IPS-18a (cell line): ENCODE data around the gene FGF14.

Source experiments
- H3K27ac ChIP-seq: one replicate; pipeline ENCODE4 v1.5.1; 2013; ENCODE audit warnings: low read length
- H3K27me3 ChIP-seq: one replicate; pipeline ENCODE4 v1.6.1; 2013; ENCODE audit warnings: mild to moderate bottlenecking, low read length; ENCODE audit not compliant: control insufficient read depth, insufficient read depth
- H3K36me3 ChIP-seq: one replicate; pipeline ENCODE4 v1.6.1; 2013; ENCODE audit warnings: low read depth, low read length; ENCODE audit not compliant: control insufficient read depth
- H3K4me1 ChIP-seq: one replicate; pipeline ENCODE4 v1.6.1; 2013; ENCODE audit warnings: low read depth, low read length; ENCODE audit not compliant: control insufficient read depth
- H3K4me3 ChIP-seq: one replicate; pipeline ENCODE4 v1.5.1; 2013; ENCODE audit warnings: low read length
- H3K9ac ChIP-seq: one replicate; pipeline ENCODE4 v1.6.1; 2013; ENCODE audit warnings: mild to moderate bottlenecking, low read length, moderate library complexity
- H3K9me3 ChIP-seq: one replicate; pipeline ENCODE4 v1.6.1; 2013; ENCODE audit warnings: low read depth, low read length; ENCODE audit not compliant: control insufficient read depth

Gene FGF14

GRCh38 chr13:102359264-102359663, 42.6 kb downstream of the FGF14 start:
- Histone ChIP-seq H3K36me3 (no peaks in the 10 kb centered on the region), H3K9me3 (no peaks in the 10 kb centered on the region), H3K9ac (no peak overlapping the region), H3K27me3 (no peaks in the 10 kb centered on the region), H3K27ac (no peak overlapping the region), H3K4me1 (no peaks in the 10 kb centered on the region), H3K4me3 (no peak overlapping the region)

GRCh38 chr13:102355251-102355650, 46.6 kb downstream of the FGF14 start:
- Histone ChIP-seq H3K27ac (no peak overlapping the region), H3K4me1 (no peaks in the 10 kb centered on the region), H3K4me3 (no peak overlapping the region), H3K36me3 (no peaks in the 10 kb centered on the region), H3K27me3 (no peaks in the 10 kb centered on the region), H3K9me3 (no peaks in the 10 kb centered on the region), H3K9ac (no peak overlapping the region)

- H3K27me3 ChIP-seq, result no peaks in the 10 kb centered on the region
- no peak overlapping the region for H3K9ac ChIP-seq
- H3K36me3 ChIP-seq, result no peaks in the 10 kb centered on the region
- no peaks in the 10 kb centered on the region for H3K9me3 ChIP-seq
- no peaks in the 10 kb centered on the region for H3K4me1 ChIP-seq
- no peak overlapping the region for H3K4me3 ChIP-seq
- H3K27ac ChIP-seq, result no peak overlapping the region
These were observed 47.8 kb downstream of the FGF14 start for GRCh38 chr13:102354011-102354410.

DNA sequence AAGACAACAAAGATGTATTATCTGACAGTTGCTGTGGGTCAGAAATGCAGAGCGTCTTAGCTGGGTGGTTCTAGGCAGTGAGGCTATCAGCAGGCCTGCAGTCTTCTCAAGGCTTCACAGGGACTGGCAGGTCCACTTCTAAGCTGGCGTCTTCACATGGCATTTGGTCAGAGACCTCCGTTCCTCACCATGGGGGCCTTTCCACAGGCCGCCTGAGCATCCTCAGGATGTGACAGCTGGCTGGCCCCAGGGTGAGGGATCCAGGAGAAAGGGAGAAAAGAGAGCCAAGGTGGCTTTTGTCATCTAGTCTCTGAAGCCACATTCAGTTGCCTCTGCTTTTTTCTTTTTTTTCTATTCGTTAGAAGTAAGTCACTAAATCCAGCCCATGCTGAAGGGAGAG, 50.3 kb downstream of the FGF14 start:
- no peaks in the 10 kb centered on the region for H3K4me1 ChIP-seq
- no peaks in the 10 kb centered on the region for H3K9me3 ChIP-seq
- H3K4me3 ChIP-seq, result no peak overlapping the region
- H3K27me3 ChIP-seq, result no peaks in the 10 kb centered on the region
- no peaks in the 10 kb centered on the region for H3K36me3 ChIP-seq
- H3K9ac ChIP-seq, result no peak overlapping the region
- no peak overlapping the region for H3K27ac ChIP-seq

- H3K36me3 ChIP-seq, result no peaks in the 10 kb centered on the region
- no peak overlapping the region for H3K9ac ChIP-seq
- no peaks in the 10 kb centered on the region for H3K27me3 ChIP-seq
- no peaks in the 10 kb centered on the region for H3K9me3 ChIP-seq
- no peaks in the 10 kb centered on the region for H3K4me1 ChIP-seq
- no peak overlapping the region for H3K4me3 ChIP-seq
- no peak overlapping the region for H3K27ac ChIP-seq
These were observed 54.4 kb downstream of the FGF14 start for GRCh38 chr13:102347490-102347889.

- Histone ChIP-seq H3K27me3 (no peaks in the 10 kb centered on the region), H3K9me3 (no peaks in the 10 kb centered on the region), H3K4me3 (no peak overlapping the region), H3K9ac (no peak overlapping the region), H3K4me1 (no peaks in the 10 kb centered on the region), H3K27ac (no peak overlapping the region), H3K36me3 (no peaks in the 10 kb centered on the region)
These were observed 55.1 kb downstream of the FGF14 start for GRCh38 chr13:102346769-102347168.

GRCh38 chr13:102344410-102344809, 57.4 kb downstream of the FGF14 start:
- Histone ChIP-seq H3K36me3 (no peaks in the 10 kb centered on the region), H3K4me3 (no peak overlapping the region), H3K27me3 (no peaks in the 10 kb centered on the region), H3K4me1 (no peaks in the 10 kb centered on the region), H3K9me3 (no peaks in the 10 kb centered on the region), H3K27ac (no peak overlapping the region), H3K9ac (no peak overlapping the region)

GRCh38 chr13:102333320-102334198, 68.3 kb downstream of the FGF14 start:
- Histone ChIP-seq H3K4me3 (no peak overlapping the region), H3K9ac (no peak overlapping the region), H3K4me1 (peaks cover 7% of the 10 kb centered on the region), H3K27ac (no peak overlapping the region), H3K9me3 (no peaks in the 10 kb centered on the region), H3K36me3 (no peaks in the 10 kb centered on the region), H3K27me3 (no peaks in the 10 kb centered on the region)

DNA sequence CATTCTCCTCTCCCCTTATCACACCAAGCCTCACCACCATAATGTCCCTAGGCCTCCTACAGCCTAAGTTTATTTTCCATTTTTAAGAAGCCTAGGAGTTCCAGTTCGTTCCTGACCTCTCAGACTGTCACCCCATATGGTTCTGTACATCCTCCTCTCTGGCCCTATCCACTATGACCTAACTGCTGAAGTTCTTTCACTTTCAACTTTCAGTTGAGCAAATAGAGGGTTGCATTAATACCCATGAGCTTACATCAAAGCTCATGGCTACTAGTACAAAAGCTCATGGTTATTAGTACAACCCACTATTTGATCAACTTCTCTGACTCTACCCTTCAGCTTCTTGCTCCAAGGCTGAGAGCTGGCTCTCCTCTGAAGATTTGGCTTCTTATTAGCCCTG, 72.9 kb downstream of the FGF14 start:
- Histone ChIP-seq H3K4me3 (no peak overlapping the region), H3K4me1 (peaks cover 7% of the 10 kb centered on the region), H3K27ac (no peak overlapping the region), H3K9ac (no peak overlapping the region), H3K27me3 (no peaks in the 10 kb centered on the region), H3K36me3 (no peaks in the 10 kb centered on the region), H3K9me3 (no peaks in the 10 kb centered on the region)

GRCh38 chr13:102327119-102327617, 74.7 kb downstream of the FGF14 start:
- H3K4me3 ChIP-seq, result no peak overlapping the region
- H3K9ac ChIP-seq, result no peak overlapping the region
- H3K27ac ChIP-seq, result no peak overlapping the region
- no peaks in the 10 kb centered on the region for H3K9me3 ChIP-seq
- no peaks in the 10 kb centered on the region for H3K4me1 ChIP-seq
- no peaks in the 10 kb centered on the region for H3K27me3 ChIP-seq
- H3K36me3 ChIP-seq, result no peaks in the 10 kb centered on the region

- Histone ChIP-seq H3K9ac (no peak overlapping the region), H3K27ac (no peak overlapping the region), H3K36me3 (no peaks in the 10 kb centered on the region), H3K4me1 (no peaks in the 10 kb centered on the region), H3K9me3 (no peaks in the 10 kb centered on the region), H3K27me3 (no peaks in the 10 kb centered on the region), H3K4me3 (no peak overlapping the region)
These were observed 75.3 kb downstream of the FGF14 start for GRCh38 chr13:102326381-102327118.
